HG02870 (cell line): ENCODE data around the gene NEDD4.
"Not testable (repeated sequence)": the region's sequence is repeated elsewhere in the genome, so short reads cannot be mapped to it uniquely, and the experiment has no call there.

Source experiments
- ATAC-seq: cut with Tn5 transposase; IDR thresholded peaks from one replicate; pipeline ENCODE4 v1.9.1; 2021; ENCODE audit warnings: mild to moderate bottlenecking, moderate library complexity; ENCODE audit not compliant: unreplicated experiment

Gene NEDD4

DNA sequence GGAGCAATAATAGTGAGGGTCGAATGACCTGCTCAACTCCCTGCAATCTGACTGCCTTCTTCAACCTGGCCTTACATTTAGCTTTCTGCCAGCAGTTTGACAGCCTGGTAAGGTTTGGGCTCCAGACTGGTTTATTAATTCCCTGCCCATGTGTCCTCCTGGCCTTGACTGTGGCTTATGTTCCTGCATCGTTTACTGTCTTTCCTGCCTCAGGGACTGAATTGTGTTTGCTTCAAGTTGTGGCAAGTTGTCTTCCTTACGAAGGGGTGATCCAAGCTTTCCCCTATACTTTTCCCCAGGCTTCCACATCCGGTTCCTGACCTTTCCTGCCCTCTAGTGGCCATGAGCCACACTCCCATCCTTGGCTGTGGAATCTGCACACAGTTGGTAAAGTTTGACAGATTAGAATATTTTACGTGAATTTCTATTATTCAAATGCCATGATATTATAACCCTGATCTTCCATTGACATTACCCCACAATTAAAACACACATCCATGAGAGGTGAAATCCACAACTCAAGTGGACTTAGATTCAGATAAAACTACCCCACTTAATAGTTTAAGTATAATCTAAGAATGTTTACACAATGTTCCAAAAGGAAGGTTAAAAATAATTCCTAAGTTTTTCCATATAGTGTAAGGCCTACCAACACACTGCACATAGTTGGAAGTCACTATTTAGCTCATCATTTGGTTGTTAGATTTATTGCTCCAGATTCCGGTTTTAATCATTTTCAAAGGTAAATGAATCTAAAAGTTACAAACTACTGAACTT lies 95.7 kb downstream of the NEDD4 start:
- no peak for ATAC-seq

- ATAC-seq = no peak
Measured at GRCh38 chr15:55894399-55894965, 98.9 kb downstream of the NEDD4 start.

- ATAC-seq = no peak
Measured at GRCh38 chr15:55893852-55894251, 99.6 kb downstream of the NEDD4 start.

DNA sequence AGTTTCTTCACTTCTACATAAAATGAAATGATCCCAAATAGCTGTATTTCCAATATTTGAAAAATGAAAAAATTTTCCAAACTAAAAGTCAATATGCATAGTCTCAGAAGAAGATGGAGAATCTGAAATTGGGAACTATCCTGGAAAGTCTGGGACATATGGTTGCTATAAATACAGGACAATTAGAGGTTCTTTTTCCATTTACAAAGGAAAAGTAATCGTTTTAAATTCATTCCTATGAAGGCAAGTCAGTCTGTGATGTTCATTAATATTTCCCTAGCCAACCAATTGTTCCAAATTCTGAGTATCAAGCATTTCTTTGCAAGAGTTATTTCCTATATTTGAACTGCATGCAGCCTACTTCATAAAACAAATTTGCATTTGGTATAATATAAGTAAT lies 102.2 kb downstream of the NEDD4 start:
- ATAC-seq = no peak

DNA sequence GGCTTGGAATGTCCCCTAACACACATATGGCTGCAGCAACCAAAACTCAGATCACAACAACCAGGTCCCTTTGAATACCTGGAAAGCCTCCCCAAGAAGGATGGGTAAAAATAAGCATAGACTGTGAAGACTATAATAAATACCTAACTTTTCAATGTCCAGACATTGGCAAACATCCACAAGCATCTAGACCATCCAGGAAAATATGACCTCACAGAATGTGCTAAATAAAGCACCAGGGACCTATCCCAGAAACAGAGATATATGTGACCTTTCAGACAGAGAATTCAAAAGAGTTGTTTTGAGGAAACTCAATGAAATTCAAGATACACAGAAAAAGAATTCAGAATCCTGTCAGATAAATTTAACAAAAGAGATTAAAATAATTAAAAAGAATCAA lies 109.2 kb downstream of the NEDD4 start:
- ATAC-seq = no peak

DNA sequence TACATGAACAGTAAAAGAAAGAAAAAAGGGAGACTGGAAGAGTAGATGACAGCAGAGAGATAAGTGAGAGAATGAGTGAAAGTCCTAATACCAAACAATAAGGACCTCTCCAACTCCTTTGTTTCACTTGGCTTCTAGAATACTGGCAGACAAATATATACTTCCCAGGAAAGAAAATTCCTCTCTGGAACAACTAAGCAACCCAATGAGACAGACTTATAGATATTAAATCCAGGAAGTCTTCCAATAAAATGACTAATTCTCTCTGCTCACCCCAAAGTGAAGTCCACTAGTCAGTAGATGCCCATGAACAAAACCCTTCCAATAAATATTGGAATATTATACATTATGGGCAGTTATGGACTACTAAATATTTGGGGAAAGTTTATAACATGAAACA lies 114.2 kb downstream of the NEDD4 start:
- ATAC-seq = no peak

GRCh38 chr15:55873024-55873720 lies 120.2 kb downstream of the NEDD4 start:
- ATAC-seq = no peak

DNA sequence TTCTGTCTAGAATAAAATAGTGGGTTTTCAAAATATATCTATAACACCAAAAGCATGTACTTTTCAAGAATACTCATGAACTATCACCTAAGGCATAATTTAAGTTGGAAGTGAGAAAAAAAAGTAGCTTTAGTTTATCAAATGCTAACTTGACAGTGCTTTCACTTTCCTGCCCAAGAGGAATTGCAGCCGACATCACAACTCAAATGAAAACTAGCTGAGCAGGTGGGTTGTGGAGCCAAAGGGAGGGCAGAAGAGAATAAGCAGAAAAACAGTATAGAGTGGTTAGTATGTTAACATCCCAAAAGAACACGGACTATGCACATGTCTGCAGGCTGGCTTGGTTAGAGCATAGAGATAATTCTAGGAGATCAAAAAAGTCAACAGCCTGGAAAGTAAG lies 120.9 kb downstream of the NEDD4 start:
- ATAC-seq = no peak

DNA sequence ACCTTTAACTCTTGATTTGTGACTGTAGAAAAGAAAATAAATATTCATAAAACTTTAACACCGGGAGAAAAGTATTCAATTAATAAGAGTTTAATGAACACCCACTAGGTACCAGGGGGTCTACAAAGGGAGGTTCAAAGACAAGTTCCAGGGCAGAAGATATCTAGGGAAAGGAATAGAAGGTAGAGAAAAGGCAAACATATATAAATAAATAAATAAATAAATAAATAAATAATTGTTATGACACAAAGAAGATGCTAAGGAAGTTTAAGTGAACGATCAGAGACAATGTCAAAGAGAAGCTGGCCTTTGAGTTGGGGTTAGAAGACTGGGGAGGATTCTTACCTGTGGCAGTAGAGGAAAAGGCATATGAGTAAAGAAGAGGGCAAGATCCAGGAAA lies 123.8 kb downstream of the NEDD4 start:
- ATAC-seq = no peak

GRCh38 chr15:55868707-55869106 lies 124.7 kb downstream of the NEDD4 start:
- ATAC-seq = no peak

DNA sequence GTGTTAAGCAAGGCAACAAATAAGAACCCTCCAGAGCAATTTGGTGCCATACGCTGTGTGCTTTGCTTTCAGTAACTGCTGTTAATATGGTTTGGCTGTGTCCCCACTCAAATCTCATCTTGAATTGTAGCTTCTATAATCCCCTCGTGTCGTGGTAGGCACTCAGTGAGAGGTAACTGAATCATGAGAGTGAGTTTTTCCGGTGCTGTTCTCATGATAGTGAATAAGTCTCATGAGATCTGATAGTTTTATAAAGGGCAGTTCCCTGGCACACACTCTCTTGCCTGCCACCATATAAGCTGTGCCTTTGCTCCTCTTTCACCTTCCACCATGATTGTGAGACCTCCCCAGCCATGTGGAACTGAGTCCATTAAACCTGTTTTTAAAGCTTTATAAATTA lies 125.1 kb downstream of the NEDD4 start:
- not testable (repeated sequence) for ATAC-seq

DNA sequence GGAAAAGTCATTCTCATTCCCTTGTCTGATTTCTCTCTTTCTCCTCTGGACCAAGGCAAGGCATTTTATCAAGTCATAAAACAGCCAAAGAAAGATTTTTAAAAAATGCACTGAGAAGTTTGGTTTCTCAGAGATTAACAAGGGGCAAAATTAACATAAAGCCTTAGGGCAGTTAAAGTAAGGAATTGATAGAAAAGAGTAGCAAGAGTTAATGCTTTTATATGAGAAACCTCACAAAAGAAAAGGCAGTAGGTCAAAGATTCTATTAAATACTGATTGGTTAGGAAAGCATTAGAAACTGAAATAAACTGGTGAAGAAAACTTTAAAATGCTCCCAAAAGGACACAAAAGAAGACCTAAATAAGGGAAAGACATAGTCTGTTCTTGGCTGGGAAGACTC lies 129.5 kb downstream of the NEDD4 start:
- ATAC-seq = no peak

DNA sequence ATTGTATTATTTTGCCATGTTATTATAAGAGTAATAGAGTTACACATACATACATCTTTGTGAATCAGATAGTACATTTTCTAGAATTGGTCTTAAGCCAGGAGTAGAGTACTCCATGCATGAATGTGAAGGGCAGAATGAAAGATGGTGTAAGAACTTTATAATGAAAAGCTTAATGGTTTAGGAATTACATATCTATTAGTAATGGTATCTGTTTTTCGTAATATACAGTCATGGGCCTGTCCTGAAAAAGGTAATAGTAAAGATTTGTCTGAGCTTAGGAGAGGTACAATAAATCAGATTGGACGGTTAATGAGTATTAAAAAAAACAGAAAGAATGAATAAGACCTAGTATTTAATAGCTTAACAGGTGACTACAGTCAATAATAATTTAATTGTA lies 132.3 kb downstream of the NEDD4 start:
- ATAC-seq = no peak

DNA sequence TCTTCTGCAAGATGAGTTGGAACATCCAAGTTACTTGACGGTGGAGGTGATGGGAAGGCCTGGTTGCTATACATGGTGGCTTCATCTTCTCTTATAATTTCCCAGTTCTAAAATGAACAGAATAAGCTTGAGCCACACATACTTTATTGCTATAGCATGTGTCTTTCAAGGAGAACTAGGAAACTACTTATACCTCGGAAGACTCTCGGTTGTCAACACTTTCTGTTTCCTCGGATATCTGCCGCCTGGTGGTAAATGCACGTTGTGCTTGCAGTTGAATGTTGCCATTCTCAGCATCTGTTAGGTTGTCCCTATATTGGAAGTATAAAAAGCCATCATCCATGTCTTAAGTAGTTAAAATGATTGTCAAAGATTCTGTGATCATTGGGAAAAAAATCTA lies 132.9 kb downstream of the NEDD4 start:
- no peak for ATAC-seq

DNA sequence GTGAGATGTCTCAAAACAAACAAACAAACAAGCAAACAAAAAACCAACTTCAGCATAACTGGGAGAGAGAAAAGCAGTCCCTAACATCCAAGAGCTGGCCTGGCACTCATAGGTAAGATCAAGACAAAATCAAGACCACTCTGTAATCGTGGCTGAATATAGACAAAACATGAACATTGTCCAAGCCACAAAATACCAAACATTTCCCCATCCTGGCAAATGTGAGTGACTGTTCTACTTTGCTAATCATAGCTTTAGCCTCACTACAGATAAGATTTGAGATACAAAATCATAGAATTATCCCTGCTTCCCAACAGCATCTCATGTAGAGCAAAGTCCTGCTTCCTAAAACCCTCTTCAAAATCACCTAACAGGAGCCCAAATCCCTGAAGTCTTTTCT lies 133.7 kb downstream of the NEDD4 start:
- no peak for ATAC-seq

- ATAC-seq = no peak
Measured at GRCh38 chr15:55858661-55859060, 134.8 kb downstream of the NEDD4 start.

GRCh38 chr15:55856506-55857164 lies 136.8 kb downstream of the NEDD4 start:
- no peak for ATAC-seq

DNA sequence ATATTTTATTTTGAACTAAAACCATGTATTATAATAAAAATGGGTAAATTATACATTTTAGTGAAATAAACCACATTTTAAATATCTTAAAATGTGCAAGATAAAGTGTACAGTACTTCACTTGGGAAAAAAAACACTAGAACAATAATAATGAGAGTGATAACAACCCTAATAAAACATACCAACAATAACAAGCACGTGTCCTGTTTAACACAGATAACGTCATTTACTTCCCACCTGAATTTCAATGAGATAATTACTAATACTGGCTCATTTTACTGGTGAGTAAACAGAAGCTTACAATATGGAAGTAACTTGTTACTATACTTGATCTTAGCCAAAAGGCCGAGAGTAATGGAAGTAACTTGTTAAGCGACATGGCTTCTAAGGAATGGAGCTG lies 140.3 kb downstream of the NEDD4 start:
- no peak for ATAC-seq

DNA sequence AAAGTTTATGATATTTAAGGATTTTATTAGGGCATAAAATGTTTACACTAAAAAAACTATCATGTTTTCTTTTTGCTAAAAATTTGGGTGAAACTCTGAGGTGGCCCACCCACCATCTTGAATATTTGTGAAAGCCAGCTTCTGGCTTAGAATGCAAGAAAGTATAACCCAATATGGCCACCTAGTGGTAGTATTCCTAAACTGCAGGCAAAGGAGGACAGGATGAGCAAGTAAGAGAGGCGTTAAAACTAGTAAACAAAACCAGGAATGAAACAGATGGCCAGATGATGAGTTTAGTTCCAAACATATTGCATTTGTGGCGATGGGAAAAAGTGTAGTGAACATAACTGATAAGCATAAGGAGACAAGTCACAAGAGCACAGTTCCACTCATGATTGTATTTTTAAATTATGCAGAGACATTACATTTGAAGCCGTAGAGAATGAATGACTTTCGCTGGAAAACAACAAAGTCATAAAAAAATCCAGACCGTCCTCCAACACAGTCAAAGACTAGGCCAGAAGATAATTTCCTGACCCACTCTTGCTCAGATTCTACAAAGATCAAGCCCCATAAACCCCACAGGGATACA lies 147.2 kb downstream of the NEDD4 start:
- peak; percentile 65 for ATAC-seq

DNA sequence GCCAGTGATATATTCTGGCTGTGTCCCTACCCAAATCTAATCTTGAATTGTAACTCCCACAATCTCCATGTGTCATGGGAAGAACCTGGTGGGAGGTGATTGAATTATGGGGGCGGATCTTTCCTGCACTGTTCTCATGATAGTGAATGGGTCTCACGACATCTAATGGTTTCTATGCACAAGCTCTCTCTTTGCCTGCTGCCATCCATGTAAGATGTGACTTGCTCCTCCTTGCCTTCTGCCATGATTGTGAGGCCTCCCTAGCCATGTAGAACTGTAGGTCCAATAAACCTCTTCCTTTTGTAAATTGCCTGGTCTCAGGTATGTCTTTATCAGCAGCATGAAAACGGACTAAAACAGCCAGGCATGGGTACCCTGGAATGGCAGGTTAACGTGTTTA lies 150.5 kb downstream of the NEDD4 start:
- not testable (repeated sequence) for ATAC-seq

- no peak for ATAC-seq
Measured at GRCh38 chr15:55835866-55836265, 157.5 kb downstream of the NEDD4 start.
